Breast epithelium (tissue), 3 donors: ENCODE data around the gene HIPK2.

ENCODE experiments used
- CTCF ChIP-seq, 3 donors: fragments of 450-650 bp; IDR thresholded peaks; one replicate each; pipeline ENCODE4 v1.5.1; 2016 to 2017; ENCODE audit warnings: antibody characterized with exemption in 3 of 3, mild to moderate bottlenecking in 3 of 3, moderate library complexity in 3 of 3
- POLR2AphosphoS5 ChIP-seq, 3 donors: sonication (generic); formaldehyde crosslinking; IDR thresholded peaks; one replicate each; pipeline ENCODE4 v1.6.1; 2017; ENCODE audit warnings: antibody characterized with exemption in 3 of 3

- no peak for TF ChIP-seq CTCF (IDR thresholded peaks at IDR 0.05)
- no peak for TF ChIP-seq POLR2AphosphoS5 (IDR thresholded peaks at IDR 0.05)
Observed at GRCh38 chr7:139674341-139674740, 103.5 kb downstream of the HIPK2 start.
